ENCODE results near the gene ZNF598. TPM values are rescaled to one million over a fixed set of nuclear protein-coding genes. Genes with fewer than 3 reads are reported as not detected.
A peak's percentile ranks its signal among the peaks of the same experiment; 100 is the strongest.

Gene ZNF598
- total and polyA plus RNA-seq, 4 experiments from 2014 or later: 3.1 to 49.8 (median 29.3) TPM

DNA sequence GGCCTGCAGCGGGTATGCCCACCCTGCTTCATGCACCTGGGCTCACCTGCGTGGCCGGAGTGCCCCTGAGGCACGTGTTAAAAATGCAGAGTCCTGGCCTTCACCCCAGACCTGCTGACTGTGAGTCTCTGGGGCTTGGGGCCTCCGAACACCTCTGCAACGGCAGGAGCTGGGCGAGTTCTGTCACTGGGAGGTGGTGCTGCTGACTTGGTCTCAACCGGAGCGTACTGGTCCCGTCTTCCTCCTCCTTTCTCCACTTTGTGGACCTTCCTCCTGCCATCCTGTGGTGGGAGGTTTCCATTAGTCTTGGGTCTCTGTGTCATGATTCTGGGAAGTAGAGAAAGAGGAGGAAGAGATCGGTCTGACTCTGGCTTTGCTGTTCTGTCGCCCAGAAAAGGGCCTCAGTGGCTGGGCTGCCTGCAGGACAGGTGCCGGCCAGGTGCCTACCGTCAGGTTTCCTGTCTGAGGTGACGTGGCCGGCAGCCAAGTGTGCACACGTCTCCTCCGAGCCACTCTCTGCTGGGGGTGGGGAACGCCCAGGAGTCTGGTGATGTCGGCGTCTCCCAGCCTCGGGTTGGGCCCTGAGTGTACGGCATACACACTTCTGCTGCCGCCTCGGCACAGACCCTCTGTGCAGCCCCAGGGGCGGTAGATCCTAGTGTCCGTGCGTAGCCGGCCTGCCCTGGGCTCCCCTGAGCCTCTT lies 45.1 kb upstream of the ZNF598 start:
- CTCF ChIA-PET (ENCODE audit: partially characterized antibody): interaction anchor here (1.5 kb wide), 1 partner anchor 86 kb away, joined by 6 read pairs; no protein-coding TSS in a partner anchor
- no peak overlapping the region for H3K4me3 ChIP-seq (ENCODE audit: low read length in 2 of 2)
- POLR2A ChIA-PET (ENCODE audit: partially characterized antibody): interaction anchor here (1.0 kb wide), 1 partner anchor 11 kb away, joined by 3 read pairs; no protein-coding TSS in a partner anchor
- H3K27ac ChIP-seq (ENCODE audit: low read depth, low read length): no peak overlapping the region
- no peaks in the 10 kb centered on the region for H3K9me3 ChIP-seq (ENCODE audit: control insufficient read depth in 1 of 2, low read length in 2 of 2)
- H3K27me3 ChIP-seq (ENCODE audit: insufficient read depth, low read length): no peaks in the 10 kb centered on the region
- H3K27me3 Mint-ChIP-seq: no peaks in the 10 kb centered on the region
- H3K27ac Mint-ChIP-seq: no peak overlapping the region
- no peaks in the 10 kb centered on the region for H3K4me1 ChIP-seq (ENCODE audit: insufficient read depth, low read length)
- H3K36me3 Mint-ChIP-seq: peaks cover 5 to 34% of the 10 kb centered on the region in 2 donors
- intact Hi-C loops (cut with micrococcal nuclease): no loop called here
- H3K36me3 ChIP-seq (ENCODE audit: insufficient read depth, low read length): peaks cover 23% of the 10 kb centered on the region
- peaks cover 0 to 3% (median 0%) of the 10 kb centered on the region in 4 donors for H3K4me1 Mint-ChIP-seq
- no peak for DNase-seq
- H3K9me3 Mint-ChIP-seq: no peaks in the 10 kb centered on the region
- H3K4me3 Mint-ChIP-seq: no peak overlapping the region

DNA sequence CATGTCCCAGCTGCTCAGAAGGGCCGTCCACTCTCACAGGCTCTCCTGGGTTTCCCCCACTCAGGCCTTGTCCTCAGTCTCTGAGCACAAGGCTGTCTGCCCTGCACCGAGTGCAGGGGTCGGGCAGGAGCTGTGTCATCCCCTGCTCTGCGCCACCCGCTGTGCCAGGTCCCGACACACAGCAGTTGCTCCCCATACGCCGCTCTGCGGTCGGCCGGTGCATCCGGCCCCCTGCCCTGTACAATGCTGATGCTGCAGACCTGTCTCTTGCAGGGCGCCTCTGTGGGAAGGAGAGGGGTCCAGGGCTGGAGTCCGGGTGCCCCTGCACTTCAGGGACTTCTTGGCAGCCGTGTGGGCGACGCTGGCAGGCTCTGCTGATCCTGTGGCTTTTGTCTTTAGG lies 44.3 kb upstream of the ZNF598 start:
- intact Hi-C loops (cut with micrococcal nuclease): no loop called here
- POLR2A ChIA-PET (ENCODE audit: partially characterized antibody): no interaction called here
- Histone ChIP-seq H3K4me3 (ENCODE audit: low read length in 2 of 2) (no peak overlapping the region), H3K27me3 (ENCODE audit: insufficient read depth, low read length) (no peaks in the 10 kb centered on the region), H3K4me1 (ENCODE audit: insufficient read depth, low read length) (peaks cover 5% of the 10 kb centered on the region), H3K27ac (ENCODE audit: low read depth, low read length) (no peak overlapping the region), H3K36me3 (ENCODE audit: insufficient read depth, low read length) (peaks cover 23% of the 10 kb centered on the region), H3K9me3 (ENCODE audit: control insufficient read depth in 1 of 2, low read length in 2 of 2) (no peaks in the 10 kb centered on the region)
- H3K9me3 Mint-ChIP-seq: no peaks in the 10 kb centered on the region
- DNase-seq: no peak
- CTCF ChIA-PET (ENCODE audit: partially characterized antibody): no interaction called here
- peaks cover 0 to 6% (median 2%) of the 10 kb centered on the region in 4 donors for H3K4me1 Mint-ChIP-seq
- H3K36me3 Mint-ChIP-seq: peaks cover 5 to 33% of the 10 kb centered on the region in 2 donors
- no peaks in the 10 kb centered on the region for H3K27me3 Mint-ChIP-seq
- H3K27ac Mint-ChIP-seq: no peak overlapping the region
- H3K4me3 Mint-ChIP-seq: no peak overlapping the region

DNA sequence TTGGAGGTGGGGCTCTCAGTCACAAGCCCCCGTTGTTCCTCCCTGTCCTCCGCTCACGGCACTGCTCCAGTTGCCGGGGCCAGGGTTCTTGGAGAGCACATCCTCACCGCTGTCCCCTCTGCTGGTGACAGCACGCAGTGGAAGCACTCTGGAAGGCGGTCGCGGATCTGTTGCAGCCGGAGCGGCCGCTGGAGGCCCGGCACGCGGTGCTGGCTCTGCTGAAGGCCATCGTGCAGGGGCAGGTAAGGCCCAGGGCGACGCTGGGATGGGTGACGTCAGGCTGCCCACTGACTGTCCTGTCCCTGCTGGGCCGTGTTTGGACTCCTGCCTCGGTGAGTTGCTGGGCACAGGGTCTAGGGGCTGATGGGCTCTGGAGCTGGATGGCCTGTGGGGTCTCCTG lies 43.6 kb upstream of the ZNF598 start:
- no peaks in the 10 kb centered on the region for H3K9me3 Mint-ChIP-seq
- peaks cover 11% of the 10 kb centered on the region for H3K4me1 ChIP-seq (ENCODE audit: insufficient read depth, low read length)
- no peaks in the 10 kb centered on the region for H3K9me3 ChIP-seq (ENCODE audit: control insufficient read depth in 1 of 2, low read length in 2 of 2)
- no peaks in the 10 kb centered on the region for H3K27me3 ChIP-seq (ENCODE audit: insufficient read depth, low read length)
- ChIA-PET CTCF (ENCODE audit: partially characterized antibody) (no interaction called here), POLR2A (ENCODE audit: partially characterized antibody) (no interaction called here)
- no peak overlapping the region for H3K27ac Mint-ChIP-seq
- H3K36me3 Mint-ChIP-seq: peaks cover 5 to 31% of the 10 kb centered on the region in 2 donors
- no peaks in the 10 kb centered on the region for H3K27me3 Mint-ChIP-seq
- intact Hi-C loops (cut with micrococcal nuclease): no loop called here
- no peak for DNase-seq
- no peak overlapping the region for H3K4me3 Mint-ChIP-seq
- H3K4me3 ChIP-seq (ENCODE audit: low read length in 2 of 2): no peak overlapping the region
- peaks cover 23% of the 10 kb centered on the region for H3K36me3 ChIP-seq (ENCODE audit: insufficient read depth, low read length)
- H3K27ac ChIP-seq (ENCODE audit: low read depth, low read length): no peak overlapping the region
- H3K4me1 Mint-ChIP-seq: peaks cover 7 to 13% (median 8%) of the 10 kb centered on the region in 4 donors

DNA sequence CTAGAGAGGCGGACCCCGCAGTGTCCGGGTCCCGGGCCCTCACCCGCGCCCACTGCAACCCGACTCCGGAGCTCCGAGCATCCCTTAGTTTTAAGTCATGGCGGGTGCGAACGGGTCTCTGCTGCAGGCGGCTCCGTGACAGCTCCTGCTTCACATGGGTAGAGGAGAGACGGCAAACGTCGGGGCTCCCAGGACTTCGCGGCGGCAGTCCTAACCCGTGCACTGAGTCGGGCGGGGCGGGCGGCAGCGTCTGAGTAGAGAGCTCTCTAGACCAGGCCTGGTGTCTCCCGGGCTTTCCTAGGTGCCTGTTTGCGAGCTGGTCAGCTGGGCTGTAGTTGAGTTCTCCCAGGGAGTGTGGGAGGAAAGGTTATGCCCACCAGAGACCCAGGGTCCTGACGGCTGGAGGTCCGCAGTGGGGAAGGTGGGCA lies 38.5 kb upstream of the ZNF598 start:
- Histone ChIP-seq H3K27ac (ENCODE audit: low read depth, low read length) (peak overlapping the region; percentile 73), H3K4me3 (ENCODE audit: low read length in 2 of 2) (peak overlapping the region; percentile 81 to 82), H3K4me1 (ENCODE audit: insufficient read depth, low read length) (peaks cover 24% of the 10 kb centered on the region), H3K36me3 (ENCODE audit: insufficient read depth, low read length) (peaks cover 11% of the 10 kb centered on the region), H3K27me3 (ENCODE audit: insufficient read depth, low read length) (no peaks in the 10 kb centered on the region), H3K9me3 (ENCODE audit: control insufficient read depth in 1 of 2, low read length in 2 of 2) (no peaks in the 10 kb centered on the region)
- Mint-ChIP-seq H3K4me3 (peak overlapping the region; percentile 88 to 94 (median 91)), H3K27ac (peak overlapping the region; percentile 42 to 91 (median 82)), H3K36me3 (peaks cover 5 to 12% of the 10 kb centered on the region in 2 donors), H3K4me1 (peaks cover 11 to 27% (median 17%) of the 10 kb centered on the region in 4 donors), H3K27me3 (no peaks in the 10 kb centered on the region), H3K9me3 (no peaks in the 10 kb centered on the region)
- intact Hi-C loops (cut with micrococcal nuclease): loop anchor here (5.0 kb wide), 1 partner anchor 41 kb away; the partner anchor contains the start of gene ZNF598
- DNase-seq: no peak
- ChIA-PET CTCF (ENCODE audit: partially characterized antibody) (interaction anchor here (0.6 to 1.5 kb wide), 3 partner anchors 9 to 104 kb away, joined by 4 to 11 read pairs (median 5); no protein-coding TSS in a partner anchor), POLR2A (ENCODE audit: partially characterized antibody) (interaction anchor here (0.7 to 3.5 kb wide), 17 partner anchors 8 to 704 kb away, joined by 3 to 38 read pairs (median 3); partner anchors contain the start of genes CEMP1, ECI1, NHERF2 and PKD1)

DNA sequence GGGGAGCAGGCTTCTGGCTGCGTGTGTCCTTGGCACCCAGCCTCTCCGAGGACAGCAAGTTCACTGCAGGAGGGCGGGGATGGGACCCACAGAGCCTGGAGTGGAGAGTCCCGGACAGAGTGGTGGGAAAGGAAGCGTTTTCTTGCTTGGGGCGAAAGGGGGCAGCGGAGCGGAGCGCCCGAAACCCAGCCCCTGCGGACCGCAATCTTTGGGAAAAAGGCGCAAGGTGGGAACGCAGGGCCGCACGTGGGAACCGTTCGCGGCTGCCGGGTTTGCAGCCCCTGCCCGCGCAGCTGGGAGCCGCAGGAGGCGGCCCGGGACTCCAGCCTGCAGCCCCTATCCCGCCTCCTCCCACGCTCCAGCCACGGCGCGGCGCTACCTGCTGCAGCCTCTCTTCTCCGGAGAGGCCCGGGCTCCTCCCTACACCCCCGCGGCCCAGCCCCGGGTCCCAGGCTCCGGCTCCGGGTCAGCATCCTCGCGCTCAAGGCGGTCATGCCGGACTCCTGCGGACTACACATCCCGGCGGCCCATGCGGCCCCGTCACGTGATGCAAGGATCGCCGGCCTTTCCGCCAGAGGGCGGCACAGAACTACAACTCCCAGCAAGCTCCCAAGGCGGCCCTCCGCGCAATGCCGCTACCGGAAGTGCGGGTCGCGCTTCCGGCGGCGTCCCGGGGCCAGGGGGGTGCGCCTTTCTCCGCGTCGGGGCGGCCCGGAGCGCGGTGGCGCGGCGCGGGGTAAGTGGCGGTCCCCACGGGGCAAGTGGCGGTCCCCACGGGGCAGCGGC lies 37.9 kb upstream of the ZNF598 start, which contains the start of the genes NTHL1 and TSC2:
NTHL1 (minus strand) TSS at position 505 of the 786 bp plus-strand sequence; CDS start at position 494, 11 bp downstream.
TSC2 (plus strand) TSS at position 656 of the 786 bp plus-strand sequence. CDS start 631 bp downstream, outside the sequence.
- H3K4me1 Mint-ChIP-seq: peaks cover 11 to 27% (median 17%) of the 10 kb centered on the region in 4 donors
- H3K27me3 ChIP-seq (ENCODE audit: insufficient read depth, low read length): no peaks in the 10 kb centered on the region
- no peaks in the 10 kb centered on the region for H3K27me3 Mint-ChIP-seq
- H3K4me3 Mint-ChIP-seq: peak within 1 kb of the TSS; percentile 91 to 96 (median 93)
- ChIA-PET CTCF (ENCODE audit: partially characterized antibody) (interaction anchor here (1.3 to 1.5 kb wide), 2 partner anchors 8 to 93 kb away, joined by 5 to 11 read pairs; no protein-coding TSS in a partner anchor), POLR2A (ENCODE audit: partially characterized antibody) (interaction anchor here (0.7 to 3.5 kb wide), 18 partner anchors 9 to 705 kb away, joined by 3 to 38 read pairs (median 3); partner anchors contain the start of genes CEMP1, ECI1, NHERF2 and PKD1)
- no peaks in the 10 kb centered on the region for H3K9me3 ChIP-seq (ENCODE audit: control insufficient read depth in 1 of 2, low read length in 2 of 2)
- peaks cover 2 to 12% of the 10 kb centered on the region in 2 donors for H3K36me3 Mint-ChIP-seq
- DNase-seq: peak; percentile 88 to 91 (median 89)
- H3K27ac Mint-ChIP-seq: peak within 1 kb of the TSS; percentile 42 to 91 (median 85)
- H3K36me3 ChIP-seq (ENCODE audit: insufficient read depth, low read length): peaks cover 5% of the 10 kb centered on the region
- H3K9me3 Mint-ChIP-seq: no peaks in the 10 kb centered on the region
- peaks cover 24% of the 10 kb centered on the region for H3K4me1 ChIP-seq (ENCODE audit: insufficient read depth, low read length)
- H3K4me3 ChIP-seq (ENCODE audit: low read length in 2 of 2): peak within 1 kb of the TSS; percentile 81 to 82
- intact Hi-C loops (cut with micrococcal nuclease): loop anchor here (1.0 to 5.0 kb wide), 6 partner anchors 25 to 413 kb away; partner anchors contain the start of genes RNPS1, TEDC2, TRAF7 and ZNF598
- peak within 1 kb of the TSS; percentile 73 for H3K27ac ChIP-seq (ENCODE audit: low read depth, low read length)

DNA sequence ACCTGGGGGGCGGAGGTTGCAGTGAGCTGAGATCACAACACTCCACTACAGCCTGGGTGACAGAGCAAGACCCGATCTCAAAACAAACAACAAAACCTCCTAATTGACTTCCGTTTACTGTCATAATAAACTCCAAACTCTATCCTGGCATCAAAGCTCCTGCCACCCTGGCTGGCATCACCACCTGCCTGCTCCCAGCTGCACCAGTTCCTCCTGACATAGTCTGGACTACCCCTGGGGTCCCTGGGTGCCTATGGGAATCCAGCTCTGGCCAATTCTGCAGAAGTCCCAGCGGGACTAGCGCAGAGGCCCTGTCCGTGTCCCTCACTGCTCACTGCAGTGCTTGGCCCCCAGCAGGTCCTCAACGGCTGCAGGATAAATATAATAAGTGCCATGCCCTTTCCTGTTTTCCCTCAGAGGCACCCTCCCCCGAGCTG lies 37.3 kb upstream of the ZNF598 start:
- H3K27ac ChIP-seq (ENCODE audit: low read depth, low read length): peak overlapping the region; percentile 73
- no peaks in the 10 kb centered on the region for H3K9me3 ChIP-seq (ENCODE audit: control insufficient read depth in 1 of 2, low read length in 2 of 2)
- H3K27me3 ChIP-seq (ENCODE audit: insufficient read depth, low read length): no peaks in the 10 kb centered on the region
- no peak for DNase-seq
- Mint-ChIP-seq H3K4me1 (peaks cover 11 to 27% (median 17%) of the 10 kb centered on the region in 4 donors), H3K36me3 (peaks cover 0 to 10% of the 10 kb centered on the region in 2 donors), H3K27me3 (no peaks in the 10 kb centered on the region), H3K9me3 (no peaks in the 10 kb centered on the region), H3K4me3 (peak overlapping the region; percentile 91 to 96 (median 93)), H3K27ac (peak overlapping the region in 6 of 7 donors; percentile 58 to 91 (median 78))
- intact Hi-C loops (cut with micrococcal nuclease): loop anchor here (1.0 to 5.0 kb wide), 6 partner anchors 24 to 413 kb away; partner anchors contain the start of genes RNPS1, TEDC2, TRAF7 and ZNF598
- CTCF ChIA-PET (ENCODE audit: partially characterized antibody): interaction anchor here (1.2 to 1.5 kb wide), 2 partner anchors 93 to 94 kb away, joined by 4 to 11 read pairs; no protein-coding TSS in a partner anchor
- peaks cover 4% of the 10 kb centered on the region for H3K36me3 ChIP-seq (ENCODE audit: insufficient read depth, low read length)
- peak overlapping the region; percentile 57 to 82 for H3K4me3 ChIP-seq (ENCODE audit: low read length in 2 of 2)
- POLR2A ChIA-PET (ENCODE audit: partially characterized antibody): interaction anchor here (1.1 to 3.5 kb wide), 6 partner anchors 19 to 108 kb away, joined by 3 to 38 read pairs (median 5); partner anchors contain the start of genes RPS2 and TRAF7
- peaks cover 24% of the 10 kb centered on the region for H3K4me1 ChIP-seq (ENCODE audit: insufficient read depth, low read length)

Data from CD4-positive, alpha-beta memory T cell (primary cell).